GM23338 (cell line): ENCODE results near the gene CES2. TPM values are rescaled to one million over a fixed set of nuclear protein-coding genes. Genes with fewer than 3 reads are reported as not detected.
"Not testable (repeated sequence)": the region's sequence is repeated elsewhere in the genome, so short reads cannot be mapped to it uniquely, and the experiment has no call there.

ENCODE experiments used
- ATAC-seq: fragments of 200-7000 bp; cut with Tn5 transposase; 3 replicates; pipeline ENCODE4 v1.9.1; 2020
- DNase-seq: peaks from one replicate; pipeline ENCODE4 v3.0.0-alpha.2; 2015; ENCODE audit warnings: low spot score
- H2AFZ ChIP-seq: fragments of 200-600 bp; sonication (generic); 2 replicates; pipeline ENCODE4 v1.8.0; 2016; ENCODE audit warnings: antibody characterized with exemption, mild to moderate bottlenecking, moderate library complexity
- H3F3A ChIP-seq: fragments of 200-600 bp; sonication (generic); replicated peaks from 2 replicates; pipeline ENCODE4 v1.8.0; 2017; ENCODE audit warnings: antibody characterized with exemption, mixed run types, low read depth
- H3K27ac ChIP-seq: fragments of 200-600 bp; sonication (generic); 2 replicates; pipeline ENCODE4 v1.6.1; 2016; ENCODE audit warnings: low read depth
- H3K27me3 ChIP-seq: fragments of 200-600 bp; sonication (generic); 2 replicates; pipeline ENCODE4 v1.8.0; 2016; ENCODE audit warnings: mild to moderate bottlenecking, mixed run types, moderate library complexity; ENCODE audit not compliant: insufficient read depth
- H3K36me3 ChIP-seq: fragments of 200-600 bp; sonication (generic); 2 replicates; pipeline ENCODE4 v1.8.0; 2016; ENCODE audit warnings: mild to moderate bottlenecking; ENCODE audit not compliant: insufficient read depth
- H3K4me1 ChIP-seq: fragments of 200-600 bp; sonication (generic); 2 replicates; pipeline ENCODE4 v1.8.0; 2016; ENCODE audit warnings: mild to moderate bottlenecking, moderate library complexity; ENCODE audit not compliant: insufficient read depth
- H3K4me2 ChIP-seq: fragments of 200-600 bp; sonication (generic); 2 replicates; pipeline ENCODE4 v1.7.1; 2017; ENCODE audit warnings: mixed run types
- H3K4me3 ChIP-seq: fragments of 200-600 bp; sonication (generic); 2 replicates; pipeline ENCODE4 v1.6.1; 2016; ENCODE audit warnings: mixed run types
- H3K79me2 ChIP-seq: fragments of 200-600 bp; sonication (generic); replicated peaks from 2 replicates; pipeline ENCODE4 v1.8.0; 2017; ENCODE audit warnings: mild to moderate bottlenecking; ENCODE audit not compliant: insufficient read depth
- H3K9me2 ChIP-seq: fragments of 200-600 bp; sonication (generic); 2 replicates; pipeline ENCODE4 v1.8.0; 2017; ENCODE audit not compliant: insufficient read depth
- H4K20me1 ChIP-seq: fragments of 200-600 bp; sonication (generic); replicated peaks from 2 replicates; pipeline ENCODE4 v1.8.0; 2017; ENCODE audit warnings: mild to moderate bottlenecking; ENCODE audit not compliant: insufficient read depth
- H3K27ac Mint-ChIP-seq: 2 replicates; pipeline ENCODE4 v1.8.0; 2020; ENCODE audit warnings: inconsistent platforms, mild to moderate bottlenecking, moderate library complexity, mixed read lengths
- H3K27me3 Mint-ChIP-seq: 3 replicates; pipeline ENCODE4 v1.8.0; 2022; ENCODE audit warnings: low read depth, mild to moderate bottlenecking, moderate library complexity, mixed read lengths, inconsistent platforms; ENCODE audit not compliant: insufficient read depth, poor library complexity
- H3K36me3 Mint-ChIP-seq: 3 replicates; pipeline ENCODE4 v1.8.0; 2021; ENCODE audit warnings: low read depth, mild to moderate bottlenecking, inconsistent platforms, moderate library complexity, mixed read lengths
- H3K4me1 Mint-ChIP-seq: 3 replicates; pipeline ENCODE4 v1.8.0; 2020; ENCODE audit warnings: mild to moderate bottlenecking, inconsistent platforms, mixed read lengths
- H3K4me3 Mint-ChIP-seq: 3 replicates; pipeline ENCODE4 v1.8.0; 2021; ENCODE audit warnings: moderate library complexity, mild to moderate bottlenecking, inconsistent platforms, mixed read lengths
- H3K9me3 Mint-ChIP-seq: 3 replicates; pipeline ENCODE4 v1.8.0; 2020; ENCODE audit warnings: moderate library complexity, mild to moderate bottlenecking, inconsistent platforms, mixed read lengths
- CREB1 ChIP-seq: fragments of 250-450 bp; sonication (Bioruptor Pico); IDR thresholded peaks from 2 replicates; pipeline ENCODE4 v1.5.0; 2020; ENCODE audit warnings: low read depth, mild to moderate bottlenecking, moderate library complexity
- CTCF ChIP-seq, 2 experiments: fragments of 200-600 bp in 1 of 2; sonication (generic) in 1 of 2; conservative IDR thresholded peaks; 2 replicates each; pipeline versions ENCODE4 v1.5.1 to v1.6.1; 2016 to 2017; ENCODE audit warnings: antibody characterized with exemption in 2 of 2, low read depth in 2 of 2, mild to moderate bottlenecking in 2 of 2, moderate library complexity in 1 of 2
- polyA plus RNA-seq: library from polyadenylated mRNA; unstranded; fragments of >200 nt; fragmentation: Nextera tagmentation; extraction: Ambion mirVana; gene quantifications from 2 replicates; pipeline ENCODE4 v1.2.1, GENCODE V29; 2016
- total RNA-seq: library from RNA; depleted of rRNA; stranded (reverse); fragments of >200 nt; shearing (Covaris generic); gene quantifications from 2 replicates; pipeline ENCODE4 v1.2.3, GENCODE V29; 2014

The CES2 gene
- total and polyA plus RNA-seq, 2 experiments from 2014 or later = 5.0 to 9.3 TPM

GRCh38 chr16:66954097-66954659 is 18.9 kb downstream of the CES2 start:
- ATAC-seq (peak; percentile 94), DNase-seq (peak; percentile 89)
- H3K27me3 Mint-ChIP-seq = peaks cover 25% of the 10 kb centered on the region
- peaks cover 10% of the 10 kb centered on the region; the same call in 2 of the 3 replicates for H3K9me3 Mint-ChIP-seq
- H2AFZ ChIP-seq = no peak overlapping the region
- TF ChIP-seq CTCF (conservative IDR thresholded peaks at IDR 0.05; ENCODE audit: low read depth in 2 of 2) (peak; percentile 91 to 93), CREB1 (CRISPR knock-in tag) (no peak)
- no peaks in the 10 kb centered on the region for H3F3A ChIP-seq
- H4K20me1 ChIP-seq = no peaks in the 10 kb centered on the region
- H3K4me3 Mint-ChIP-seq = no peak overlapping the region
- H3K79me2 ChIP-seq = no peaks in the 10 kb centered on the region
- no peak overlapping the region for H3K4me3 ChIP-seq
- no peaks in the 10 kb centered on the region for H3K9me2 ChIP-seq
- no peaks in the 10 kb centered on the region for H3K4me1 ChIP-seq
- H3K4me2 ChIP-seq = no peak overlapping the region
- 0 out of 3 replicates have a peak, but pooled peaks cover 4% of the 10 kb centered on the region for H3K36me3 Mint-ChIP-seq
- no peak overlapping the region for H3K27ac ChIP-seq
- no peak overlapping the region for H3K27ac Mint-ChIP-seq
- H3K4me1 Mint-ChIP-seq = peaks cover 3% of the 10 kb centered on the region; the same call in 1 of the 3 replicates
- H3K27me3 ChIP-seq = peaks cover 31% of the 10 kb centered on the region
- no peaks in the 10 kb centered on the region for H3K36me3 ChIP-seq

GRCh38 chr16:66955363-66956153 is 20.2 kb downstream of the CES2 start:
- H2AFZ ChIP-seq, H3K79me2 ChIP-seq, H3F3A ChIP-seq, H3K9me2 ChIP-seq, DNase-seq, ATAC-seq, H4K20me1 ChIP-seq, H3K36me3 Mint-ChIP-seq, H3K4me3 Mint-ChIP-seq, H3K4me2 ChIP-seq, H3K27ac ChIP-seq, H3K36me3 ChIP-seq, H3K4me1 Mint-ChIP-seq, H3K27ac Mint-ChIP-seq, H3K4me1 ChIP-seq, H3K4me3 ChIP-seq: not testable (repeated sequence)
- Mint-ChIP-seq H3K27me3 (peaks cover 16% of the 10 kb centered on the region), H3K9me3 (peaks cover 10% of the 10 kb centered on the region; the same call in 2 of the 3 replicates)
- peaks cover 17% of the 10 kb centered on the region for H3K27me3 ChIP-seq

- not testable (repeated sequence) for H3K36me3 Mint-ChIP-seq, H3K4me3 ChIP-seq, H3K9me3 Mint-ChIP-seq, ATAC-seq, H3K4me3 Mint-ChIP-seq, H3K36me3 ChIP-seq, H3K4me1 ChIP-seq, H4K20me1 ChIP-seq, H3K4me2 ChIP-seq, H3F3A ChIP-seq, H3K27ac Mint-ChIP-seq, H2AFZ ChIP-seq, H3K27ac ChIP-seq, H3K79me2 ChIP-seq, H3K9me2 ChIP-seq, H3K4me1 Mint-ChIP-seq, DNase-seq
- H3K27me3 ChIP-seq = peaks cover 11% of the 10 kb centered on the region
- H3K27me3 Mint-ChIP-seq = peaks cover 16% of the 10 kb centered on the region
Observed at GRCh38 chr16:66956154-66956457, 20.8 kb downstream of the CES2 start.
